ENCODE measurements around the gene SPC25.

SPC25 gene

GRCh38 chr2:168841445-168841844, 48.8 kb downstream of the SPC25 start:
- no peak for DNase-seq (ENCODE audit: low read depth)

- no peak for DNase-seq (ENCODE audit: low read depth)
These were observed 54.3 kb downstream of the SPC25 start for GRCh38 chr2:168835969-168836368.

GRCh38 chr2:168831662-168832061, 58.6 kb downstream of the SPC25 start:
- no peak for DNase-seq (ENCODE audit: low read depth)

GRCh38 chr2:168830958-168831357, 59.3 kb downstream of the SPC25 start:
- DNase-seq (ENCODE audit: low read depth): no peak

GRCh38 chr2:168825126-168825525, 65.1 kb downstream of the SPC25 start:
- DNase-seq (ENCODE audit: low read depth): no peak

- no peak for DNase-seq (ENCODE audit: low read depth)
These were observed 68.2 kb downstream of the SPC25 start for GRCh38 chr2:168821992-168822391.

- no peak for DNase-seq (ENCODE audit: low read depth)
These were observed 68.7 kb downstream of the SPC25 start for GRCh38 chr2:168821577-168821976.

Measured in activated T-cell treated with anti-CD3 and anti-CD28 coated beads for 1 hour (primary cell).